ENCODE measurements around the gene MSL1.

GRCh38 chr17:40130352-40131042 lies 8.7 kb downstream of the MSL1 start:
- TF ChIP-seq BACH2 (CRISPR knock-in tag; IDR thresholded peaks at IDR 0.05; ENCODE audit: borderline replicate concordance) (no peak), ISL1 (CRISPR knock-in tag; IDR thresholded peaks at IDR 0.05) (no peak), GLIS3 (CRISPR knock-in tag; IDR thresholded peaks at IDR 0.05) (no peak), SNAI2 (CRISPR knock-in tag; IDR thresholded peaks at IDR 0.05) (no peak), ZC3H10 (CRISPR knock-in tag; IDR thresholded peaks at IDR 0.05) (no peak), PATZ1 (CRISPR knock-in tag; IDR thresholded peaks at IDR 0.05; ENCODE audit: borderline replicate concordance) (no peak), ZFP3 (CRISPR knock-in tag; IDR thresholded peaks at IDR 0.05) (no peak), ARNTL (CRISPR knock-in tag; IDR thresholded peaks at IDR 0.05; ENCODE audit: borderline replicate concordance, low read depth) (no peak), TOX (CRISPR knock-in tag; IDR thresholded peaks at IDR 0.05; ENCODE audit: borderline replicate concordance) (no peak), TSHZ2 (CRISPR knock-in tag; IDR thresholded peaks at IDR 0.05) (no peak), ZNF70 (CRISPR knock-in tag; IDR thresholded peaks at IDR 0.05) (no peak), ESRRG (CRISPR knock-in tag; IDR thresholded peaks at IDR 0.05) (no peak)
